K562 (cell line): Measurements from ENCODE around the gene ETHE1. TPM values are rescaled to one million over a fixed set of nuclear protein-coding genes. Genes with fewer than 3 reads are reported as not detected.

ENCODE experiments used
- CREM ChIP-seq: IDR thresholded peaks from 2 replicates; pipeline ENCODE4 v1.6.1; 2014; ENCODE audit warnings: antibody characterized with exemption, low read depth
- DNMT1 ChIP-seq: fragments of 450-650 bp; IDR thresholded peaks from 2 replicates; pipeline ENCODE4 v1.6.1; 2016; ENCODE audit warnings: antibody characterized with exemption, mild to moderate bottlenecking
- FOXJ3 ChIP-seq: sonication (generic); formaldehyde crosslinking; IDR thresholded peaks from 2 replicates; pipeline ENCODE4 v1.4.0; 2020; ENCODE audit warnings: mild to moderate bottlenecking, missing genetic modification reagents
- GABPA ChIP-seq: fragments of 200-800 bp; sonication (Bioruptor generic); conservative IDR thresholded peaks from 2 replicates; pipeline ENCODE4 v1.6.1; 2016; ENCODE audit warnings: low read depth, missing genetic modification characterization, missing compliant biosample characterization
- GABPB2 ChIP-seq: fragments of 250-450 bp; sonication (Bioruptor Pico); conservative IDR thresholded peaks from 2 replicates; pipeline ENCODE4 v1.5.1; 2021; ENCODE audit warnings: mild to moderate bottlenecking
- KDM1A ChIP-seq, 2 experiments: fragments of 450-650 bp; IDR thresholded peaks; 2 replicates each; pipeline ENCODE4 v1.6.1; 2016; ENCODE audit warnings: mild to moderate bottlenecking in 2 of 2
- KLF16 ChIP-seq: IDR thresholded peaks from 2 replicates; pipeline ENCODE4 v1.6.1; 2016; ENCODE audit warnings: antibody characterized with exemption
- PCBP2 ChIP-seq: fragments of 200-400 bp; formaldehyde crosslinking; IDR thresholded peaks from 2 replicates; pipeline ENCODE4 v1.6.1; 2018; ENCODE audit warnings: low read length, low read depth, mild to moderate bottlenecking, moderate library complexity; ENCODE audit not compliant: poor library complexity, severe bottlenecking
- PTBP1 ChIP-seq: fragments of 200-400 bp; formaldehyde crosslinking; IDR thresholded peaks from 2 replicates; pipeline ENCODE4 v1.6.1; 2017; ENCODE audit warnings: low read depth, low read length
- XRCC5 ChIP-seq: fragments of 200-400 bp; formaldehyde crosslinking; IDR thresholded peaks from 2 replicates; pipeline ENCODE4 v1.6.1; 2017; ENCODE audit warnings: low read depth, mild to moderate bottlenecking, low read length
- ZNF134 ChIP-seq: fragments of 250-450 bp; sonication (Bioruptor Pico); conservative IDR thresholded peaks from 2 replicates; pipeline ENCODE4 v1.4.0; 2020
- ZNF184 ChIP-seq: sonication (generic); formaldehyde crosslinking; IDR thresholded peaks from 2 replicates; pipeline ENCODE4 v1.5.0; 2020; ENCODE audit warnings: missing genetic modification reagents
- polyA plus RNA-seq, 8 experiments: library from polyadenylated mRNA; depleted of rRNA in 4 of 8; stranded (reverse) in 5 of 8; unstranded in 3 of 8; fragments of >200 nt; fragmentation: Nextera tagmentation in 2 of 8; fragmentation: Illumina TruSeq in 1 of 8; extraction: Ambion mirVana in 2 of 8; extraction: Trizol in 1 of 8; gene quantifications; 2 replicates each; pipeline versions ENCODE4 v1.2.1 to v1.2.3, GENCODE V29; 2011 to 2014; ENCODE audit warnings: inconsistent platforms in 1 of 8, missing spikeins in 1 of 8
- total RNA-seq, 7 experiments: library from RNA; depleted of rRNA in 6 of 7; stranded (reverse); fragments of >200 nt in 6 of 7; fragmentation: Illumina TruSeq in 2 of 7; extraction: Trizol in 2 of 7; gene quantifications; 2 replicates each; pipeline versions ENCODE4 v1.2.1 to v1.2.3, GENCODE V29; 2011 to 2021; ENCODE audit warnings: low replicate concordance in 1 of 7
- TF ChIP-seq, protein P1 (sequence below): sonication (generic); formaldehyde crosslinking; IDR thresholded peaks from 2 replicates; pipeline ENCODE4 v1.8.1; 2023; ENCODE audit warnings: mild to moderate bottlenecking, missing genetic modification reagents, moderate library complexity
- TF ChIP-seq, protein P2 (sequence below): fragments of 450-650 bp; IDR thresholded peaks from 2 replicates; pipeline ENCODE4 v1.6.1; 2018; ENCODE audit warnings: mild to moderate bottlenecking, low read depth; ENCODE audit not compliant: partially characterized antibody
- TF ChIP-seq, protein P3 (sequence below): fragments of 250-450 bp; sonication (Bioruptor Pico); IDR thresholded peaks from 2 replicates; pipeline ENCODE4 v1.5.0; 2022; ENCODE audit warnings: mild to moderate bottlenecking
- TF ChIP-seq, protein P4 (sequence below): IDR thresholded peaks from 2 replicates; pipeline ENCODE4 v1.6.1; 2011; ENCODE audit warnings: borderline replicate concordance, low read depth, mild to moderate bottlenecking, moderate library complexity, low read length; ENCODE audit not compliant: insufficient read depth, poor library complexity, severe bottlenecking

Gene ETHE1
- total and polyA plus RNA-seq, 9 of the 15 experiments (the other 6 are each of a cell fraction or from before 2014, with no cell fraction given): 2.9 to 21.0 (median 10.2) TPM

DNA sequence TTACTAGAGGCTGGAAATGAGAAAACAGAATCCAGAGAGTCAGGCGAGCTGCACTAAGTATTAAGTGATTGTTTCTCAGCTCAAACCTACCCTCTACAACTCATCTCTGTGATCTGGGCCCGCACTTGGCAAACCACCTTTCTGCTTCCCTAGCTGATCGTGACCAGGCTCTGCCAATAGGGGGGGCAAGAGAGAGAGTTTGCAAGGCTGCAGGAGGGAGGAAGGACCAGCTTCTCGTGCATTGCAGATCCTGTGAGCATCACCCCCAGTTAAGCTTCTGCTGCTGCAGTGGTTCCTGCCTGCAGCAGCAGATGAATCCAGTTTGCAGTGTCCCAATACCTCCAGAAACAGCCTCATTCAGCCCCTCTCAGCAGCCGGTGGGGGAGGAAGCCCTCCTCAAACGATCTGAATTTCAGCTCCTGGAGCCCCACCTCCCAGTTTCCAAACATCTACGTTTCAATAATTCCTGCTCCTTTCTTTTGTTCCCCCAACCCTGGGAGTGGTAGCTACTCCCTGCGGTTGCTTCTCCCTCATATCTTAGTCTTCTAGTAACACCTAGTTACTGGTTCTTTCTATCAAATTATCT, 28.3 kb upstream of the ETHE1 start (continued):
- TF ChIP-seq, protein P1, sequence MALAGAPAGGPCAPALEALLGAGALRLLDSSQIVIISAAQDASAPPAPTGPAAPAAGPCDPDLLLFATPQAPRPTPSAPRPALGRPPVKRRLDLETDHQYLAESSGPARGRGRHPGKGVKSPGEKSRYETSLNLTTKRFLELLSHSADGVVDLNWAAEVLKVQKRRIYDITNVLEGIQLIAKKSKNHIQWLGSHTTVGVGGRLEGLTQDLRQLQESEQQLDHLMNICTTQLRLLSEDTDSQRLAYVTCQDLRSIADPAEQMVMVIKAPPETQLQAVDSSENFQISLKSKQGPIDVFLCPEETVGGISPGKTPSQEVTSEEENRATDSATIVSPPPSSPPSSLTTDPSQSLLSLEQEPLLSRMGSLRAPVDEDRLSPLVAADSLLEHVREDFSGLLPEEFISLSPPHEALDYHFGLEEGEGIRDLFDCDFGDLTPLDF (CRISPR knock-in tag): no peak
- no peak for TF ChIP-seq PTBP1
- TF ChIP-seq GABPB2 (CRISPR knock-in tag): no peak
- TF ChIP-seq, protein P2, sequence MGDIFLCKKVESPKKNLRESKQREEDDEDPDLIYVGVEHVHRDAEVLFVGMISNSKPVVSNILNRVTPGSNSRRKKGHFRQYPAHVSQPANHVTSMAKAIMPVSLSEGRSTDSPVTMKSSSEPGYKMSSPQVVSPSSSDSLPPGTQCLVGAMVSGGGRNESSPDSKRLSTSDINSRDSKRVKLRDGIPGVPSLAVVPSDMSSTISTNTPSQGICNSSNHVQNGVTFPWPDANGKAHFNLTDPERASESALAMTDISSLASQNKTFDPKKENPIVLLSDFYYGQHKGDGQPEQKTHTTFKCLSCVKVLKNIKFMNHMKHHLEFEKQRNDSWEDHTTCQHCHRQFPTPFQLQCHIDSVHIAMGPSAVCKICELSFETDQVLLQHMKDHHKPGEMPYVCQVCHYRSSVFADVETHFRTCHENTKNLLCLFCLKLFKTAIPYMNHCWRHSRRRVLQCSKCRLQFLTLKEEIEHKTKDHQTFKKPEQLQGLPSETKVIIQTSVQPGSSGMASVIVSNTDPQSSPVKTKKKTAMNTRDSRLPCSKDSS: no peak
- TF ChIP-seq PCBP2: no peak
- TF ChIP-seq DNMT1: no peak
- TF ChIP-seq KLF16: 0 out of 2 replicates have a peak, but pooled peaks have one; percentile 33
- TF ChIP-seq, protein P3, sequence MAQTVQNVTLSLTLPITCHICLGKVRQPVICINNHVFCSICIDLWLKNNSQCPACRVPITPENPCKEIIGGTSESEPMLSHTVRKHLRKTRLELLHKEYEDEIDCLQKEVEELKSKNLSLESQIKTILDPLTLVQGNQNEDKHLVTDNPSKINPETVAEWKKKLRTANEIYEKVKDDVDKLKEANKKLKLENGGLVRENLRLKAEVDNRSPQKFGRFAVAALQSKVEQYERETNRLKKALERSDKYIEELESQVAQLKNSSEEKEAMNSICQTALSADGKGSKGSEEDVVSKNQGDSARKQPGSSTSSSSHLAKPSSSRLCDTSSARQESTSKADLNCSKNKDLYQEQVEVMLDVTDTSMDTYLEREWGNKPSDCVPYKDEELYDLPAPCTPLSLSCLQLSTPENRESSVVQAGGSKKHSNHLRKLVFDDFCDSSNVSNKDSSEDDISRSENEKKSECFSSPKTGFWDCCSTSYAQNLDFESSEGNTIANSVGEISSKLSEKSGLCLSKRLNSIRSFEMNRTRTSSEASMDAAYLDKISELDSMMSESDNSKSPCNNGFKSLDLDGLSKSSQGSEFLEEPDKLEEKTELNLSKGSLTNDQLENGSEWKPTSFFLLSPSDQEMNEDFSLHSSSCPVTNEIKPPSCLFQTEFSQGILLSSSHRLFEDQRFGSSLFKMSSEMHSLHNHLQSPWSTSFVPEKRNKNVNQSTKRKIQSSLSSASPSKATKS (CRISPR knock-in tag): no peak
- TF ChIP-seq GABPA (tag): no peak
- TF ChIP-seq ZNF184 (CRISPR knock-in tag): no peak
- peak; percentile 43; the same call in 1 of the 2 replicates for TF ChIP-seq CREM
- no peak for TF ChIP-seq KDM1A (IDR thresholded peaks at IDR 0.05)
- peak; percentile 70; the same call in 1 of the 2 replicates for TF ChIP-seq XRCC5
- TF ChIP-seq, protein P4, sequence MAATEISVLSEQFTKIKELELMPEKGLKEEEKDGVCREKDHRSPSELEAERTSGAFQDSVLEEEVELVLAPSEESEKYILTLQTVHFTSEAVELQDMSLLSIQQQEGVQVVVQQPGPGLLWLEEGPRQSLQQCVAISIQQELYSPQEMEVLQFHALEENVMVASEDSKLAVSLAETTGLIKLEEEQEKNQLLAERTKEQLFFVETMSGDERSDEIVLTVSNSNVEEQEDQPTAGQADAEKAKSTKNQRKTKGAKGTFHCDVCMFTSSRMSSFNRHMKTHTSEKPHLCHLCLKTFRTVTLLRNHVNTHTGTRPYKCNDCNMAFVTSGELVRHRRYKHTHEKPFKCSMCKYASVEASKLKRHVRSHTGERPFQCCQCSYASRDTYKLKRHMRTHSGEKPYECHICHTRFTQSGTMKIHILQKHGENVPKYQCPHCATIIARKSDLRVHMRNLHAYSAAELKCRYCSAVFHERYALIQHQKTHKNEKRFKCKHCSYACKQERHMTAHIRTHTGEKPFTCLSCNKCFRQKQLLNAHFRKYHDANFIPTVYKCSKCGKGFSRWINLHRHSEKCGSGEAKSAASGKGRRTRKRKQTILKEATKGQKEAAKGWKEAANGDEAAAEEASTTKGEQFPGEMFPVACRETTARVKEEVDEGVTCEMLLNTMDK: no peak
- no peak for TF ChIP-seq FOXJ3 (CRISPR knock-in tag)
- no peak for TF ChIP-seq ZNF134 (CRISPR knock-in tag)
- TF ChIP-seq, all 486 proteins: peak for 10
